Mucosa of descending colon (tissue), 3 donors: ENCODE results near the gene GFRA1. TPM values are rescaled to one million over a fixed set of nuclear protein-coding genes. Genes with fewer than 3 reads are reported as not detected.

Source experiments
- ATAC-seq: fragments of 200-7000 bp; cut with Tn5 transposase; one replicate; pipeline ENCODE4 v1.9.1; 2020; ENCODE audit warnings: mild to moderate bottlenecking, moderate library complexity
- DNase-seq, 3 donors: peaks; one replicate each; pipeline ENCODE4 v3.0.0-alpha.2; 2020
- H3K36me3 ChIP-seq: fragments of 200-600 bp; one replicate; pipeline ENCODE4 v1.8.0; 2021; ENCODE audit warnings: low read depth, mild to moderate bottlenecking
- H3K4me1 ChIP-seq: fragments of 200-600 bp; one replicate; pipeline ENCODE4 v1.8.0; 2021; ENCODE audit warnings: low read depth, mild to moderate bottlenecking
- H3K4me3 ChIP-seq: fragments of 200-600 bp; one replicate; pipeline ENCODE4 v1.8.0; 2021; ENCODE audit warnings: mild to moderate bottlenecking
- H3K9me3 ChIP-seq: fragments of 200-600 bp; one replicate; pipeline ENCODE4 v1.8.0; 2021; ENCODE audit warnings: mild to moderate bottlenecking
- intact Hi-C, 2 donors: fragments of 100-400 bp; cut with DNase I in 1 of 2; cut with micrococcal nuclease in 1 of 2; formaldehyde crosslinking; loops; one replicate each; pipeline versions ENCODE4 v1.11.0 to v1.11.1; 2022; cut with DNase I, micrococcal nuclease
- total RNA-seq, 3 donors: library from RNA; stranded (reverse); fragmentation: NEBNext Ultra II Directional in 2 of 3; extraction: Animal tissue kit (Norgen Biotek cat#: 25700) in 2 of 3; gene quantifications; one replicate each; pipeline versions ENCODE4 v1.2.1 to v1.2.4, GENCODE V29; 2021 to 2023
- TF ChIP-seq, protein P1 (sequence below): fragments of 200-600 bp; IDR thresholded peaks from one replicate; pipeline ENCODE4 v1.8.0; 2022; ENCODE audit warnings: antibody characterized with exemption, mild to moderate bottlenecking
- donor health status: DM: no; HTN: no; CAD: no; lungs with moderate emphysema.
- donor health status: DM: no; HTN: no; CAD: no.
- donor health status: DM: no; HTN: yes; CAD: no.

GFRA1 gene
- total RNA-seq, 3 donors from 2014 or later = 2.2 to 32.2 (median 4.1) TPM

DNA sequence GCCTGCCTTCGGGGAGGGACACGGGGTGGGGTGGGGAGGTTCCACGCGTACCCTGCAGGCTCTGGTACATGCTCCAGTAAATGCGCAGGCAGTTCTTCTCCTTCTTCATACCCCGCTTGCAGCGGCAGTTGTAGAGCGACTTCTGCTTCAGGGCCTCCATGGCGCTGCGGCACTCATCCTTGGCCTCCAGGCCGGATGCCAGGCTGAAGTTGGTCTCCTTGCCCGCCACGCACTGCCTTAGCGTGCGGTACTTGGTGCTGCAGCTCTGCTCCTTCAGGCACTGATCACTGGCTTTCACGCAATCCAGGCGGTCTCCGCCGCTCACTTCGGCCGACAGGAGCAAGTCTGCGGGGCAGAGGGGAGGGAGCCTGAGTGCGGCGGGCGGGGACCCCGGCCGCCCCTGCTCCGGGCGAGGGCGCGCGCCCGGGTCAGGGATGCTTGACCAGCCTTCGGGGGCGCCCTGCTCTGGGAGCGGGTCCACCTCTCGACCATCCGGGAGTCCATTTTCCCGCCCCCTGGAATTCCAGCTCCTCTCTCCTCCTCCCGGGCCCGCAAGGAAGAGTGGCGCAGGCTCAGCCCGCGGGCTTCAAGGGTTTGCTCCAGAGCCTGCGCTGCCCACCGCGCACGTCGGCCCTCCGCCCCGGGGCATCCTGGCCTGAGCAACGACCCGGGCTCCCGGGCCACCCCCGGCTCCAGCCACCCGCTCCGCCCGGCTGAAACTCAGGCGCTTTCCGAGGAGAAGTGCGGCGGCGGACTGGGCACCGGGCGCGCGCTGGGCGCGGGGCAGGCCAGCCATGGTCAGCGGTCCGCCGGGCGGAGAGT lies 2.0 kb downstream of the GFRA1 start:
- no peaks in the 10 kb centered on the region for H3K9me3 ChIP-seq
- peak; percentile 9 for ATAC-seq
- TF ChIP-seq, protein P1, sequence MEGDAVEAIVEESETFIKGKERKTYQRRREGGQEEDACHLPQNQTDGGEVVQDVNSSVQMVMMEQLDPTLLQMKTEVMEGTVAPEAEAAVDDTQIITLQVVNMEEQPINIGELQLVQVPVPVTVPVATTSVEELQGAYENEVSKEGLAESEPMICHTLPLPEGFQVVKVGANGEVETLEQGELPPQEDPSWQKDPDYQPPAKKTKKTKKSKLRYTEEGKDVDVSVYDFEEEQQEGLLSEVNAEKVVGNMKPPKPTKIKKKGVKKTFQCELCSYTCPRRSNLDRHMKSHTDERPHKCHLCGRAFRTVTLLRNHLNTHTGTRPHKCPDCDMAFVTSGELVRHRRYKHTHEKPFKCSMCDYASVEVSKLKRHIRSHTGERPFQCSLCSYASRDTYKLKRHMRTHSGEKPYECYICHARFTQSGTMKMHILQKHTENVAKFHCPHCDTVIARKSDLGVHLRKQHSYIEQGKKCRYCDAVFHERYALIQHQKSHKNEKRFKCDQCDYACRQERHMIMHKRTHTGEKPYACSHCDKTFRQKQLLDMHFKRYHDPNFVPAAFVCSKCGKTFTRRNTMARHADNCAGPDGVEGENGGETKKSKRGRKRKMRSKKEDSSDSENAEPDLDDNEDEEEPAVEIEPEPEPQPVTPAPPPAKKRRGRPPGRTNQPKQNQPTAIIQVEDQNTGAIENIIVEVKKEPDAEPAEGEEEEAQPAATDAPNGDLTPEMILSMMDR = no peak
- H3K4me1 ChIP-seq = peaks cover 5% of the 10 kb centered on the region
- no peak overlapping the region for H3K4me3 ChIP-seq
- intact Hi-C loops = no loop called here
- no peaks in the 10 kb centered on the region for H3K36me3 ChIP-seq
- DNase-seq = no peak

DNA sequence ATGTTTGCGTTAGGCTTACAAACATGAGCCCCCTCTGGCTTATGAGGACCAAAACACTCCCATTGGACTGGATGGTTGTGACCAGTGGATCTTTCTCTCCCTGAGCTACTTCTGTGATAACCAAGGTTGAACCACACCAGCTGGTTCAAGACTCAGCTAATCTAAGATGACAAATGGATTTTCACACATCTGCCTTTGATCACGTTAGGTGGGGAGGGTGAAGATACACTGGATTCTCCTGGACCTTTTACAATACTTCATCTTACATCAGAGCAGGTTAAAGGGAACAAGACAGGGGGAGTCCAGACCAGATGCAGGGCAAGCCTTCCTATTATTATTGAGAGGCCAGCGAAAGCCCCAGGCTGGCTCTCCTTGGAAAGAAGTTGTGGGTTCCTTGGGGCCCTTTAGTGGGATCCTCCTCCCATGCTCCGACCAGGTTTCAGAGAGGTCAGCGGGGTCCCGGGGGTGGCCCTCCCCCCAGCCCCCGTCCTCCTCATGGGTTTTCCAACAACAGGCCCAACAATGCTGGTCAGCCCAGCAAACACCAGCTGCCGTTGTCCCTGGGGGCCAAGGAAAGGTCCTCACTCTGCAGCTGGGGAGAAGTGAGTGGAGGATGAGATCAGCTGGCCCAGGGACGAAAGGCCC lies 2.8 kb downstream of the GFRA1 start:
- Histone ChIP-seq H3K36me3 (no peaks in the 10 kb centered on the region), H3K9me3 (no peaks in the 10 kb centered on the region), H3K4me3 (no peak overlapping the region), H3K4me1 (peaks cover 5% of the 10 kb centered on the region)
- ATAC-seq (no peak), DNase-seq (no peak)
- TF ChIP-seq, protein P1 = no peak
- intact Hi-C loops = no loop called here

DNA sequence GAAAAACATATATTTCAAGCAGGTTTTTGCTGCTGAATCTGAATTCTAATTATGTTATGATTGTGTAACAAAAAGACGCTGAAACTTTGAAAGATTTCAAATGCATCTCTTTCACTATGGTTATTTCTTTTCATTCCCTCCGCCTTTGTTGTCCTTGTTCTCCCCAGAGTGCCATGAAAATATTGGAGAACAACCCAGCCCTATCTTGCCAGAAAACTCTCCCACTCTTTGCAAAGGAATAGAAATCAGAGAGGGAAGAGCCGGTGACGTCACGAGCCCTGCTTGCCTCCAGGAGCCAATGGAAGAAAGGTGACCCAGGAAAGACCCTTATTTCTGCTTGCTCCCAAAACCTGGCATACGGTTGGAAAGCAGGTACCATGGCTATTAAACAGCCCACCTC lies 3.4 kb downstream of the GFRA1 start:
- ATAC-seq (no peak), DNase-seq (no peak)
- intact Hi-C loops = no loop called here

DNA sequence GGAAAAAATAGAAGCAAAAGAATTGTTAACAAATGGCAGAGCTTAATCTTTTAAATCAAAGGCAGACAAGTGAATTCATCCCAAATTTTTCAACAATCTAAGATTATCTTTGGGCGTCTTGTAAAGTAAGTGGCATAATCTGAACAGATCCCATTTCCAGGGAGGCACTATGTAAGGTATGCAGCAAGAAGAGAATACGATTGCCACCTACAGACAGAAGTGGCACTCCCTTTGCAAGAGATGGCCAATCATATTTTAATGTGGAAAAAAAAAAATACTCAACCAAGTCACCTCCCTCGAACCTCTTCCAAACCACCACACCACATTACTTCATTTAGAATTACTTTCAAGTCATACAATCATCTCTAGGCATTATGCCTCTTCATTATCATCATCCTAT lies 4.0 kb downstream of the GFRA1 start:
- H3K4me1 ChIP-seq = peaks cover 5% of the 10 kb centered on the region
- no peaks in the 10 kb centered on the region for H3K9me3 ChIP-seq
- ATAC-seq (no peak), DNase-seq (no peak)
- TF ChIP-seq, protein P1 = no peak
- H3K36me3 ChIP-seq = no peaks in the 10 kb centered on the region
- intact Hi-C loops = no loop called here
- H3K4me3 ChIP-seq = no peak overlapping the region

More for the DNA sequence above, 3.4 kb downstream of the GFRA1 start:
- H3K9me3 ChIP-seq = no peaks in the 10 kb centered on the region
- H3K4me1 ChIP-seq = peaks cover 5% of the 10 kb centered on the region
- TF ChIP-seq, protein P1 = no peak
- H3K4me3 ChIP-seq = no peak overlapping the region
- H3K36me3 ChIP-seq = no peaks in the 10 kb centered on the region

DNA sequence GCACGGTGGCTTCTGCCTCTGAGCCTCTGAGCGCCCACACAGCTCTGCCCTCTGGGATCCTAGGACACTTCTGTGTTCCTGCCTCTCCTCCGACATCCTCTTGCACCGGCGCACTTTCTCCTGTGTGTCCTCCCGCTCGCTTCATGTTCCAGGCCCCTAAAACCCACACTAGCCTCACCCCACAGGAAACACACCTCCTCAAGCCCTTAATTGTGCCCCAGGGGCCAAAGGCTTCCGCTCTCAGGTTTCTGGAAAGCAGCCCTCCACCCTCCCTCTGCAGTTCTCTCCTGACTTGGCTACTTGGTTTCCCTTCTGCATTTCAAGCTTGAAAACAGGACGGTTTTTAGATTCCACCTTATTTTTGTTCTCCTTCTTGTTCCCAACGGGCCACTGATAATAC lies 7.3 kb downstream of the GFRA1 start:
- TF ChIP-seq, protein P1 = no peak
- ATAC-seq (no peak), DNase-seq (no peak)
- intact Hi-C loops = no loop called here
- H3K9me3 ChIP-seq = no peaks in the 10 kb centered on the region
- H3K4me3 ChIP-seq = no peak overlapping the region
- H3K36me3 ChIP-seq = no peaks in the 10 kb centered on the region
- no peaks in the 10 kb centered on the region for H3K4me1 ChIP-seq
